ENCODE results near the gene BCLAF3.

Gene BCLAF3

DNA sequence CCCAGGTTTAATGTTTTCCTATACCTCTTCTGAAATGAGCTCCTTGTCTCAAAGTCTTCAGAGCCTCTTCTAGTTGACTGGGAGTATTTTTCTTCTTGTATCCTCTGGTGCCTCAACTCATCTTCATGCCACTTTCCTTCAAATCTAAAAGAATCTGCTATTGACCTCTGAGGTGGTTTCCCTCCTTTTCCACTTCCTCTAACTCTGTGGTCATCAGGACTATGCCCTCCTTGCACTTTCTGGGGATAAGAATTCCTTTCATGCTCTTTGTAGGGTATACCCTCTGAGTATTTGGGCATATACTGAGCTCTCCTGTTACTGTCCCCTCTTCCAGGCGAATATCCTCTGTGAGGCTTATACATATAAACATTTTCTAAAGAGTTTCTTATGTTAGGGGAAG is 24.8 kb downstream of the BCLAF3 start:
- DNase-seq (ENCODE audit: low read depth in 2 of 2): no peak

DNA sequence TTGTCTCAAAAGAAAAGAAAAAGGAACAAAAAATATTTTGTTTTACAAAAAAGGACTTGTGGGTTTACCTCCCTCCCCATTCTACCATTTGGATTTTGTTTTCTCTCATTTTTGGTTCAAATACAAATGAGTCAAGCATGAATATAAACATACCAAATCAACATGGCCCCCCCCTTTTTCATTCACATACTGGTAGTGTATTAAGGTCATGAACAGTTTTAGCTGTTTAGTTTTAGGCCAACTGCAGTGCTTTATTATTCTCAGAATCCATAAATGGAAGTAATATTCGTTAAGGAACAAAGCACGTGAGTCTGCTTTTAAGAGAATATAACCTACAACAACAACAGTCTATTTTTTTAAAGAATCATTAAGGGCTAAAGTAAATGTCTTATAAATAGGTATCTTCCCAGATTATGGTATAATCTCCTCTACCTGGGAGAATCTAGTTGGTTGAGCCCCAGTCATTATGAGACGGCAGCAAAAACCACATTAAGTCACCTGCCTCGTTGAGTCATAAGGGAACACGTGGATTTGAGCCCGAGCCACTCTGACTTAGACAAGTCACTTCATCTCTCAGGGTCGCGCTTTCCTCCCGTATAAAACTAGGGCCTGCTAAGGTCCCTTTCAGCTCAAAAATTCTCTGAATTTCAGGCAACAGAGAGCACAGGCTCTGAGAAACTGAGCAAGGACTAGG is 26.7 kb downstream of the BCLAF3 start:
- peak; percentile 1 to 2 for DNase-seq (ENCODE audit: low read depth in 2 of 2)

DNA sequence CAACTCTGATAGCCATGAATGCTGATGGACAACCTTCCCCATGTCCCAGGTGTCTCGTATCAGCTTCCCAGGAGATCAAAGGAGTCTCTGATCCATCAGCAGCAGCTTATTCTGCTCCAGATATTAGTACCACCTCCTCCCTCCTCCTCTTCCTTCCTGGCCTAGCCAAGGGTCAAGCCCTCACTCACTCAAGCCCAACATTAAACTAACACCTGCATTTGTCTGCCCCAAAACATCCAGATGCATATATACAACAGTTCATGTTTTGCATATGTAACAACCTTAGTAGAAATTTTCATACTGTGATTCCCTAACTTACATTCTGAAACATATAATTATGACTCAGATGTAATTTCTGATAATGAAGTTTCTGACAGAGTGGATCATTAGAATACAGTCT is 29.9 kb downstream of the BCLAF3 start:
- DNase-seq (ENCODE audit: low read depth in 2 of 2): no peak

DNA sequence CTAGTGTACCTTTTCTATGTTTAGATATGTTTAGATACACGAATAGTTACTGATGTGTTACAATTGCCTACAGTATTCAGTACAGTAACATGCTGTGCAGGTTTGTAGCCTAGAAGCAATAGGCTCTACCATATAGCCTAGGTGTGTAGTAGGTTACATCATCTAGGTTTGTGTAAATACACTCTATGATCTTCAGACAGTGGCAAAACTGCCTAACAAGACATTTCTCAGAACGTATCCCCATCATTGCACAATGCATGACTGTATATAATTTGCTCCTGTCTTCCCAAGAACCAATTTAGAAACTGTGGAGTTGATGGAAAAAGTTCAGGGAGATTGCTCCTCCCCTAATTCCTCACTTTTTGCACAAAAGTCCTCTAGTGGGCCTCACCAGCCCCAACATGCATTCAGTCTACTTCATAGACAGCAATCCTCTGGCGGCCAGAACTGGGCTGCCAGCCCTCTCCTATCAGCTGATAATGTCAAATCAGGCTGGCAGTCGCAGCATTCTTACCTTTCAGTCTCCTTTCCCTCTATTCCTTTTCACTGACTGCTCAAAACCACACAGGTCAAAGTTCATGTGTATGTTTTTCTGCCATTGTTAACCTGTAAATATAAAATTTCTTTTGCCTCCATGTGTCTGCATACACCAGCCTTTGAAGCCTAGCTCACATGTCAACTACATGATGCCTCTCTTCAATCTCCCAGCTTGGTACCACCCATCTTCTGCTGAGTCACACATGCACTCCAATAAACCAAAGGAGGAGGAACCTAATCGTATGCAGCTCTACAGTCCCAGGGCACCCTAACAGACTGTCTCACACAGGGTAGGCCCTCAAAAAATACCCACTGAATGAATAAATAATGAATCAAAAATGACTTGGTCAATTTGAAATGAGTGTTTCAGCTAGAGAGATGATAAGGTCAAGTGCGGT is 32.0 kb downstream of the BCLAF3 start:
- DNase-seq (ENCODE audit: low read depth in 2 of 2): no peak

DNA sequence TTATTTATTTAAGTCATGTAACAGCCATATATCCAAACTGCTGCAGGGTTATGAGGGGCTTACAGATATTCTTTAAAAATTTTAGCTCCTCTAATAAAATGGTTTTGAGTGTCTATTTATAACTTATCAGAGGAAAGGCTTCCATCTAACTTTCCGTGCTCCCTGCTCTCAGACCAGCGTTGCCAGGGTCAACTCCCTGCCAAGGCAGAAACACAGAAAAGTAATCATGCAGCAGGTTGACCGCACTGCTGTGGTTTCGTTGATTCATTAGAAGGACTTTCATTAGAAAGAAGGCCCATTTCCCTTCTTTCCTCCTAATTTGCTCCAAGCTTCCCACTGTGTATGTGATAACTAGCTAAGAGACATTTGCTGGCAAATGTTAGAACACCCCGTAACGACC is 33.9 kb downstream of the BCLAF3 start:
- no peak for DNase-seq (ENCODE audit: low read depth in 2 of 2)

DNA sequence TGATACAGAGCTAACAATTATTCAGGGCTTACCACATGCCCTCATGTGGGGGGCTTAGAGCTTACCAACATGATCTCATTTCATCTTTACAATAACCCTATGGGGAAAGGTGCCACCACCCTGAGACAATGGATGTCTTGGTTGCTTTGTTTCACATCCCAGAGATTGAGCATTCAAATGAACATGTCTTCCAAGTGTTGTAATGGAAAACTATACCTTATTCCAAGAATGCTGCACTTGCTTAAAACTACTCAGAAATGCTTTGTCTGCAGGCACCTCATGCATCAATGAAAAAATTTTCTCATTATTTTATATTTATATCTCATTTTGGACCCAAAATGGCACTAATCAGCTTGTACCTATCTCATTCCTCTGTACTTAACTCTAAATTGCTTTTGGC is 34.6 kb downstream of the BCLAF3 start:
- no peak for DNase-seq (ENCODE audit: low read depth in 2 of 2)

DNA sequence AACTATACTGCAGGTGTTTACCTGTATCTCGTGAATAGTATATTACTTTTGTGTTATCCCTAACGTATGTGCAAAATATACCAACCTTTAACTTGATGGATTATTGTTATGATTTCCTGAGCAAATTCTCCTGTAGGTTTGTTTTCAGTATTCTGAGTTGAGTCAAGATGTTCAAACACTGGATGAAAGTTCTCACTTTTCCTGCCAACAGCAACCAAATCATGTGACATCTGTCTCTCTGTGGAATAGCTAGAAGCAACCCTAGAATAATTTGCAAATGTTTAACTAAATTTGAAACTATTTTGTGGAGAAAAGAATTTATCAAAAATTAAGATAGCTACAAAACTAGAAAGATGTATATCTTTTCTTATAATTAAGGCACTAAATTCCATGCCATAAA is 35.6 kb downstream of the BCLAF3 start:
- no peak for DNase-seq (ENCODE audit: low read depth in 2 of 2)

DNA sequence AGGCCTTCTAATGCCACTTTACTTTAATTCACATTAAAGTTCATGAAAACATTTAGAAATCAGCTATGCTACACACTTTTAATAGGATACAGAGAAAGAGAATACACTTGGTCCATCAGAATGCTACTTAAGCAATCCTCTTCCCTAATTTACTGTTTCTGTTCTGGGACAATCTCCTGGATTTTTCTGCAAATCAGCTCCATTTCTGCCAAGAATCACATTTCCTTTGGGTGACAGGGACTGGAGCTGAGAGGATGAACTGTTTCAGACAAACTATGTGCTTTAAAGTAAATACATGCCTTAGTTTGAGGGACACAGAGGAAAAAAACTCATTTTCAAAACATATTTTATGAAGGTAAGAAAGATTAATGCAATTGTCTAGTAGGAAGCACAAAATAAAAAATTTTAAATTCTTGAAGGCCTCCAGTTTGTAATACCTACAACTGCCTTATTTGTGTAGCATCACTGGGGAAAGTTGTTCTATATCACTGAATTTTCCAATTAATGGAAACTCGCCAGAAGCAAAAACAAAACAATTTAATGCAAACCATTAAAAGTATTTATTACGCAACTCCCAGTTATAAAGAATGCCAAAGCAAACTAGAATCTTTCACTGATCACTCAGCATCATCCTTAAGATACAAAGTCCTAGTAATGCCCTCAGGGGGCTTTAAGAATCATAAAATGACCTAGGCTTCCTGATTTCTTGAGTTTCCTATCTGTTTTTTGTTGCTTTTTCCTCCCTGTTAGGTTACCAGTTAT is 36.3 kb downstream of the BCLAF3 start:
- no peak for DNase-seq (ENCODE audit: low read depth in 2 of 2)

DNA sequence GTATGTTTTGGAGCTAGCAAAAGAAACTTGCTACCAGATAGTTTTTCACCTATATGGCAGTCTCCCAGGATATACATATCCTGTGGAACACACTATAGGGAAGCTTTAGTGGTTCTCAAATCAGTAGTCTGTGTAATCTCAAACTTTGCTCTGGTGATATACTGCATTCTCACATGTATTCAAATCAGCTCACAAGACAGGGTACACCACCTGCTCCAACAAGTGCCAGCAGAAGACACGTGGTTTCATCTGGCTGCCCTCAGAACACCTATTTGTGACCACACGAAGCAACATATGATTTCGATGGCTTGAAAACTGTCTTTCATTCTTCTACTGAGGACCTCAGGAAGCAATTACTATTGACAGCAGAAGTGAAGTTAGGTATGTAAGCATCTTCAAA is 37.7 kb downstream of the BCLAF3 start:
- no peak for DNase-seq (ENCODE audit: low read depth in 2 of 2)

DNA sequence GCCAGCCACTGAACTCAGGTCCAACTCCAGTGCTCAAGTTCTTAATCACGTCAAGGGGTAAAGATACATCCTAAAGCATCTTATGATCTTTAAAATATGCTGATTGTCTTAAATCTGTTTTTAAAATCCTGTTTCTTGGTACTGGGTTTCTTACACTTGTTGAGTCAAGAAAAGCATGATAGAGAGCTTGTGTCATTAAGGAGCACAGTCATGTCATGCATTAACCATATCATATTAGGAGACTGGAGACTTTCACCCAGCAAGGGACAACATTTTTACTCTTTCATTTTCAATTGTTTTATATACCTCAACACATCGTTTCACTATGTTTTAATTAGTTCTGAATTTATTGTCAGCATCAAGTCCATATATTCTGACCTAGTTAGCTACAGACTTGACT is 41.5 kb downstream of the BCLAF3 start:
- DNase-seq (ENCODE audit: low read depth in 2 of 2): no peak

DNA sequence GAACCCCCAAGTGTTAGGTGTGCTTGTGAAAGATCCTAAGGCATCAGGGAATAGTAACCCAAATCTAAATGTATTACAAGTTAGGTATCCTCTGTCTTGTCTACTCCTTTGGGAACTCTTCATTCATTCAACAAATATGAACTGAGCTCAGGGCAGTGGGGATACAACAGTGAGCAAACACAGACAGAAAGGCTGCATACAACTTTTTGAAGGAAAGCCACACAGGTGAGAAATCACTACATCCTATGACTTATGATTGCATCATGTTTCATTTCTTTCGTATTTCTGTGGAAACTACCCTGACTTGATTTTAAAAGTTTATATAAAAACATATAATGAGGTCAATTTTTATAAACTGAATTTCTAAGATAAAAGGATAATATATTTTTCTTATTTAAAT is 43.2 kb downstream of the BCLAF3 start:
- no peak for DNase-seq (ENCODE audit: low read depth in 2 of 2)

Data from stimulated activated CD4-positive, alpha-beta T cell treated with anti-CD3 and anti-CD28 coated beads, Interleukin-1b, Interleukin-23, amount 100 ng/mL, for 4 hours (primary cell).